Activated CD4-positive, CD25-positive, alpha-beta regulatory T cell treated with anti-CD3 and anti-CD28 coated beads, Interleukin-2, amount 50 U/mL, for 16 hours (primary cell): ENCODE results near the gene RO60.

Experiments
- DNase-seq: peaks from one replicate; pipeline ENCODE4 v3.0.0-alpha.2; 2020; ENCODE audit warnings: low read depth, low spot score

The RO60 gene

GRCh38 chr1:193108471-193108870, 49.1 kb downstream of the RO60 start:
- no peak for DNase-seq
